HEK293 (cell line): ENCODE data around the gene RGL2.

Experiments
- EGR2 ChIP-seq: fragments of 450-650 bp; formaldehyde crosslinking; IDR thresholded peaks from 2 replicates; pipeline ENCODE4 v1.5.1; 2016; ENCODE audit warnings: low read depth, missing biosample characterization, missing genetic modification characterization
- FEZF1 ChIP-seq: fragments of 450-650 bp; formaldehyde crosslinking; IDR thresholded peaks from 2 replicates; pipeline ENCODE4 v1.5.1; 2016; ENCODE audit warnings: missing biosample characterization, missing genetic modification characterization
- HIC1 ChIP-seq: fragments of 450-650 bp; formaldehyde crosslinking; IDR thresholded peaks from 2 replicates; pipeline ENCODE4 v1.5.1; 2016; ENCODE audit warnings: missing biosample characterization, missing genetic modification characterization
- PRDM2 ChIP-seq: fragments of 450-650 bp; formaldehyde crosslinking; IDR thresholded peaks from 2 replicates; pipeline ENCODE4 v1.5.1; 2016; ENCODE audit warnings: missing biosample characterization, missing genetic modification characterization, borderline replicate concordance
- TSHZ1 ChIP-seq: fragments of 450-650 bp; formaldehyde crosslinking; IDR thresholded peaks from 2 replicates; pipeline ENCODE4 v1.5.1; 2016; ENCODE audit warnings: missing biosample characterization, missing genetic modification characterization, borderline replicate concordance
- ZEB2 ChIP-seq: fragments of 450-650 bp; formaldehyde crosslinking; IDR thresholded peaks from 2 replicates; pipeline ENCODE4 v1.5.1; 2016; ENCODE audit warnings: missing biosample characterization, missing genetic modification characterization
- ZNF148 ChIP-seq: fragments of 450-650 bp; formaldehyde crosslinking; IDR thresholded peaks from 2 replicates; pipeline ENCODE4 v1.5.0; 2017; ENCODE audit warnings: missing biosample characterization, missing genetic modification characterization, borderline replicate concordance
- ZNF23 ChIP-seq: fragments of 450-650 bp; formaldehyde crosslinking; IDR thresholded peaks from 2 replicates; pipeline ENCODE4 v1.5.1; 2016; ENCODE audit warnings: missing biosample characterization, missing genetic modification characterization, borderline replicate concordance
- ZNF248 ChIP-seq: fragments of 450-650 bp; formaldehyde crosslinking; IDR thresholded peaks from 2 replicates; pipeline ENCODE4 v1.5.1; 2017; ENCODE audit warnings: missing biosample characterization, missing genetic modification characterization
- ZNF37A ChIP-seq: fragments of 450-650 bp; IDR thresholded peaks from 2 replicates; pipeline ENCODE4 v1.5.1; 2018; ENCODE audit warnings: missing biosample characterization, missing genetic modification characterization
- ZNF621 ChIP-seq: fragments of 450-650 bp; formaldehyde crosslinking; IDR thresholded peaks from 2 replicates; pipeline ENCODE4 v1.5.1; 2017; ENCODE audit warnings: missing biosample characterization, missing genetic modification characterization
- ZNF626 ChIP-seq: fragments of 450-650 bp; sonication (Bioruptor Pico); formaldehyde crosslinking; IDR thresholded peaks from 2 replicates; pipeline ENCODE4 v1.5.1; 2018; ENCODE audit warnings: missing biosample characterization, missing genetic modification characterization, inconsistent platforms
- ZNF670 ChIP-seq: fragments of 450-650 bp; formaldehyde crosslinking; IDR thresholded peaks from 2 replicates; pipeline ENCODE4 v1.5.1; 2016; ENCODE audit warnings: missing biosample characterization, missing genetic modification characterization, low read depth
- ZSCAN5A ChIP-seq: fragments of 450-650 bp; formaldehyde crosslinking; IDR thresholded peaks from 2 replicates; pipeline ENCODE4 v1.5.1; 2016; ENCODE audit warnings: missing biosample characterization, missing genetic modification characterization

RGL2 gene

GRCh38 chr6:33313105-33313708 is 14.5 kb upstream of the RGL2 start (continued):
- TF ChIP-seq HIC1 (tag by site-specific recombination) (no peak), ZEB2 (tag by site-specific recombination) (0 out of 2 replicates have a peak, but pooled peaks have one; percentile 34), ZNF248 (tag by site-specific recombination) (no peak), PRDM2 (no peak), ZNF626 (no peak), ZNF670 (no peak), ZSCAN5A (tag by site-specific recombination) (no peak), EGR2 (peak; percentile 81), ZNF148 (tag by site-specific recombination) (no peak), ZNF37A (no peak), TSHZ1 (0 out of 2 replicates have a peak, but pooled peaks have one; percentile 9), ZNF621 (tag by site-specific recombination) (no peak), FEZF1 (tag by site-specific recombination) (no peak), ZNF23 (tag by site-specific recombination) (no peak)
